ENCODE results near the gene CPT1A. TPM values are rescaled to one million over a fixed set of nuclear protein-coding genes. Genes with fewer than 3 reads are reported as not detected.
"Not testable (repeated sequence)": the region's sequence is repeated elsewhere in the genome, so short reads cannot be mapped to it uniquely, and the experiment has no call there.

The CPT1A gene
- 43.0 TPM for polyA plus RNA-seq (ENCODE audit: insufficient read length)
- long read RNA-seq, donor 1, full-length matches to known transcripts: 3 of 3 reads
- long read RNA-seq, donor 1, partial matches to known transcripts: 0 of 3 reads
- long read RNA-seq, donor 1, other reads (novel, unspliced or antisense): 0 of 3 reads
- long read RNA-seq, donor 2: 0 reads
- long read RNA-seq, donor 3, full-length matches to known transcripts: 3 of 3 reads
- long read RNA-seq, donor 3, partial matches to known transcripts: 0 of 3 reads
- long read RNA-seq, donor 3, other reads (novel, unspliced or antisense): 0 of 3 reads
- long read RNA-seq, donor 4: 0 reads
- long read RNA-seq, donor 5: 0 reads
- long read RNA-seq, donor 6, full-length matches to known transcripts: 2 of 2 reads
- long read RNA-seq, donor 6, partial matches to known transcripts: 0 of 2 reads
- long read RNA-seq, donor 6, other reads (novel, unspliced or antisense): 0 of 2 reads
- long read RNA-seq, donor 7, partial matches to known transcripts: 8 of 8 reads
- long read RNA-seq, donor 7, other reads (novel, unspliced or antisense): 0 of 8 reads
- long read RNA-seq, donor 8: 0 reads

DNA sequence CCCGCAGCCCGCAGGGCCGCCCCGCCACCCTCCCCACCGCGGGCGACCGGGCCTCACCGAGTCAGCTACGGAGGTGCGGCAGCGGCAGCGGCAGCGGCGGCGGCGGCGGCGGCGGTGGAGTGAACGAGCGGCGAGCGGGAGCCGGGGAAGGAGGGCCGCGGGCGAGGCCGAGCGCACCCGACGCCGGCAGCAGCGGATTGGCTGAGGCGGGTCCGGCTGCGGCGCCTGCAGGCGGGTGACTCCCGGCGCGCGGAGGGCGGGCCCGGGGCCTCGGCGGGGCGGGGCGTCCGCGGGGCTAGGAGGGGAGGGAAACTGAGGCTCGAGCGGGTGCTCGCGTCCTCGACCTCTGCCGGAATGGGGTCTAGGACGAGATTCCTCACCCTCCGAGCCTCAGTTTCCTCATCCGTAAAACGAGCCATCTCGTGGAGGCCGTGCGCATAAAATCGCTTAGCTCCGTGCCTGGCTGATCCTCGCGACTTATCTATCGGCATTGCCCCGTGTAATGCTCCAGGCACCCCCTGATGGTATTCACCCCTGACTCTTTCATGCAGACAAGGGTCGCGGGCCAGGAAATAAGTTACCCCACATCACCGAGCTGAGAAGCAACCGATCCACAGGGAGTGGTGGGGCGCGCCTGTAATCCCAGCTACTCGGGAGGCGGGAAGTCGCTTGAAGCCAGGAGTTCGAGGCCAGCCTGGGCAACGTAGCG is at the start of gene CPT1A:
CPT1A (minus strand) TSS at position 199 of the 709 bp plus-strand sequence. CDS start 26,442 bp downstream, outside the sequence.
- no peak for DNase-seq

DNA sequence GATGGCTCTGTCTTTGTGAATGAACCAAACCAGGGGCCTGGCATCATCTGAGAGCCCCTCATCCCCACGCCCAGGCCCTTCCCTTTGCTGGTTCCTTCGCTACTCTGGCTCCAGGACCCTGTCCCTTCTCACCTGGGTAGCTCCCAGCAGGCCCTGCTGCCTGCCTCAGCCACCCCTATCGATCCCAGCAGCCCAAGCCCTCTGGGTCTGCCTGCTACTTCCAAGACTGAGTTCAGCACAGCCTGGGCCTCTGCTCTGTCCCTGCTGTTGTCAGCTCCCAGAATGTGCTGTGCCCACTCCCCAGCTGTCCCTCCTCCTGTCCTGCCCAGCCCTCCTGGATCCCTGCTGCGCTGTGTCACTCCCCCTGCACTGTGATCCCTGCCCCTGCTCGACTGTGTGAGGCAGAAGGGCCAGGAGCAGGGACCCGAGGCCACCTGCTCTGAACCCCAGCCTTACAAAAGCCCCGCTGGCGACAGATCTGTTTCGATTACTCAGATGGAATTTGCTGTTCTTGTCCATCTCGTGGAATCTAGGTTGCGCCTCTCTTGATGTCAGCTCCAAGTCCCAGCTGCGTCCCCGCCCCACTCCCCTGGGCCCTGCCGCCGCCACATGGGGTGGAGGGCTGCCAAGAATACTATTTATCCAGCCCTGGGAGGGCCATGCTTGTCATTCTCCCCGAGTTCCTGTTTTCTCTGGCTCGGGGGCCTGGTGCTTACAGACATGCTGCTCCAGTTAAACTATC is 48.9 kb upstream of the CPT1A start:
- no peak for DNase-seq

DNA sequence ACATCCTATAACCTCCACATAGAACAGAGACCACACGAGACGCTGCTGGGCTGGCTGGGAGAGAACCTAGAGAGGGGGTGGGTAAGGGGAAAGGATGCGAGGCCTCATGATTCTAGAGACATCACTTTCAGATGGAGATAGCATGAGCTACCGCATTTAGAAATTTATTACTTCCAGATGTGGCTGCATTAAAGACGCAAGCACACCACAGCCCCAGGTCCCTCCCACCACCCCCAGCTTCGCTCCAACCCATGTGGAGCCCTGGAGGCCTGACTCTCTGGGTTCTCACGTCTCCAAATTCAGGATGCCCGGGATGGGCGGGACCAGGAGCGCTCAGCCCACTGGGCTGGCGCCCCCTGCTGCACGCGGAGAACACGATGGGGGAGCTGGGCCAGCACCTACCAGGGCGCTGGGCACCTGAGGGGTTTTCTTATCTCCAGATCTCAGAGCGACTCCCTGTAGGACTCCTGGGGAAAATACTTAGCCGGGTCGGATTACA is 48.3 kb upstream of the CPT1A start:
- DNase-seq: no peak

DNA sequence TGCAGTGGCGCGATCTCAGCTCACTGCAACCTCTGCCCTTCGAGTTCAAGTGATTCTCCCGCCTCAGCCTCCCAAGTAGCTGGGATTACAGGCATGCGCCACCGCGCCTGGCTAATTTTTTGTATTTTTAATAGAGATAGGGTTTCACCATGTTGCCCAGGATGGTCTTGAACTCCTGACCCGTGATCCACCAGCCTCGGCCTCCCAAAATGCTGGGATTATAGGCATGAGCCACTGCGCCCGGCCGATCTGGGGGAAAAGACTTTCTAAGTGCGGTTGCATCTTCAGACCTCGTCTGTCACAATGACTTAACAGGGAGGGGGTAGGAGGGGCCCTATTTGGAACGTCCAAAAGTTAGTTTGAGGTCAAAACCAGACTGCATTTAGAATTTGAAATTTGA is 43.1 kb upstream of the CPT1A start:
- not testable (repeated sequence) for DNase-seq

DNA sequence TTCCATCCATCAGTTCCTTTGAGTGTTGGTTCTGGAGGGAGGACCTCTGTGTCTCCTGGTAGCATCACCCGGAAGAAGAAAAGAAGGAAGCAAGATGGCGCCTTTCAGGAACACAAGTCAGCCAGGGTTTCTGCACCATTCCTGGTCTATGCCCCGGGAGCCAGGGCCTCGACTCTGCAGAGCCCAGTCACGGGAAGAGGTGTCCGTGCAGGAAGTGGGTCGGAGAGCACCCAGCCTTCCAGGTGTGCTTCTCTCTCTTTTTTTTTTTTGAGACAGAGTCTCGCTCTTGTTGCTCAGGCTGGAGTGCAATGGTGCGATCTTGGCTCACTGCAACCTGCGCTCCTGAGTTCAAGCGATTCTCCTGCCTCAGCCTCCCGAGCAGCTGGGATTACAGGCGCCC is 40.7 kb upstream of the CPT1A start:
- no peak for DNase-seq

DNA sequence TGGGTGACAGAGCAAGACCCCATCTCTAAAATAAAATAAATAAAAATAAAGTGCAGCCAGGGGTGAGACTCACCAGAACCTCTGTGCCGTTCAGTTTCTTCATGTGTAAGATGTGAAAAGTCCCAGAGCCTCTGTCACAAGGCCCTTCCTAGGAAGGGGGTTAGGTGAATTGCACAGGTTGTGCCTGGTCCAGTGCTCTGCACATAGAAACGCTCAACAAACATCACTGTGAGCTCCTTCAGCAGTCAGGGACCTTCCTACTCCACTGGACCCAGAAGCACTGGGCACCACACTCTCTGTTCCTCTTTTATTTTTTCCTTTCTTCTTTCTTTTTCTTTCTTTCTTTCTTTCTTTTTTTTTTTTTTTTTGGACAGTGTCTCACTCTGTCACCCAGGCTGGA is 39.6 kb upstream of the CPT1A start:
- no peak for DNase-seq

DNA sequence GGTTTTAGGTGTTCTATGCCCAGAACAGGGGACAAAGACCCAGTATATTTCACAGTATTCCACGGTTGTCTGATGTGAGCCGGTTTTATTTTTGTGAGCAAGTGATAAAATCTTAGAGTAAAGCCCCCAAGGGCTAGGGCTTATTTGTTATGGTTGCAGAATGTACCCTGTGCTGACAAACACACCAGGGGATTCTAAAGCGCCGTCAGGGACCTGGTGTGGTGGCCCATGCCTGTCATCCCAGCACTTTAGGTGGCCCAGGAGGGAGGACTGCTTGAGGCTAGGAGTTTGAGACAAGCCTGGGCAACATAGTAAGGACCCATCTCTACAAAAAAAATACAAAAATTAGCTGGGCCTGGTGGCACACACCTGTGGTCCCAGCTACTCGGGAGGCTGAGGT is 39.1 kb upstream of the CPT1A start:
- no peak for DNase-seq

DNA sequence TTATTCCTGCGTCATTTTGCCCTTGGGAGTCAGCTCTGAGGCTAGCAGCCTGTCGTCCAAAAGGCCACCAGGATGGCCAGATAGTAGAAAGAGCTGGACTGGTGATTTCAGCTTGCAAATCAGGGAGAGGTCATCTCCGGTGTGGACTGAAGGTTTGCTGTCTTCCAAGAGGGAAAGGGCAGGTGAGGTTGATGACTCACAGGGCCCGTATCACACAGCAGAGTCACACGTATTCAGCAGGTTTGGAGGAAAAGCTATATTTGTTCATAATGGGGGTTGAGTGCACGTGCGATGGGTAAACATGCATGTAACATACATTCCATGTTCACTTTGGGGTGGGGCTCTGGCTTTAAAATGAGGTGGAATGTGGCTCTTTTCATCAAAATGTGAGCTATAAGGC is 36.3 kb upstream of the CPT1A start:
- DNase-seq: no peak

DNA sequence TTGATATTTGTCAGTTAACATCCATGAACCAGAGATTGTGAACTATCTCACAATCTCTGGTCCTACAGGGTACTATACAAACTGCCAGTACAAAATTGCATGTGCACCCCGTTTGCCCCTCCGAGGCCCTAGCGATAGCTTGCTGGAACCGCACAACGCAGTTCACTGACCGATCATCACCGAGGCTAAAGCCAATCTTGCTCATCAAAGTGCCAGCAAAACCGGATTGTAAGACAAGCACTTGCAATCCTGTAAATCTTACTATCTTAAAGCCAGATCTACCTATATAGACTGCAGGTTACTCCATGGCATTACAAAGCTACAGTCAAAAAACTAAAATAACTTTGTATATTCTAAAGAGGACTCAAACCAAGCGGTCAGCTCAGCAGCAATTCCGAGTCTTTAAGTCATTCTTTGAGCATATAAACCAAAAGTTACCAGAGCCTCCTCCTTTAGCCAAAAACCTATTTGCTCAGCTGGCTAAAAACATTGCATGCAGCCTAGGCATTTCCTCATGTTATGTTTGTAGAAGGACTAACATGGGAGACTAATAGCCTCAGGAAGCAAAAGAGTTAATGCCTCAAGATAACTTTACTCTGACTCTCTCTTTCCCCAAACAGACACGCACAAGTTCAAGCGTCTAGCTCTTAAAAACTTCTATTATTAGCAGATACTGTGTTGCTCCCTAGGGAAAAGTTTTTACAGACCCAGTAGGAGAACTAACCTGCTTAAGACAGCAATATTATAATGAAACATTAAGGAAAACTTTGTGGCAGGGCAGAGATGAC is 30.7 kb upstream of the CPT1A start:
- DNase-seq: no peak

DNA sequence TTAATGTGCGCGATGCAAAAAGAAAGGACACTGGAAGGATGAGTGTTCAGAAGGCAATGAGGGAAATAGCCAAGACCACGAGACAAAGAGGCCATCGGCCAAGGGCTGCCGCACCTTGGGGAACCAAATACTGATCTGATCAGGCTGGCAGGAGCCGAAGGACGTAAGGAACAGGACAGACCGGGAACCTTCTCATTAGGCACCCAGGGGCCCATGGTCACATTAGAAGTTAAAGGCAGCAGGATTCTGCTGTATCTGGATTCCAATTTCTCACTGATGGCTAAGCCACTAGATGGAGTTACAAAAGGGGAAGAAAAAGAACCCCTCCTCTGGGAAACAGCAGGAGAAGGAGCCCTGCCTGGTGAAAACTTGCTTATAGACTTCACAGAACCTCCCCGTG is 28.8 kb upstream of the CPT1A start:
- no peak for DNase-seq

DNA sequence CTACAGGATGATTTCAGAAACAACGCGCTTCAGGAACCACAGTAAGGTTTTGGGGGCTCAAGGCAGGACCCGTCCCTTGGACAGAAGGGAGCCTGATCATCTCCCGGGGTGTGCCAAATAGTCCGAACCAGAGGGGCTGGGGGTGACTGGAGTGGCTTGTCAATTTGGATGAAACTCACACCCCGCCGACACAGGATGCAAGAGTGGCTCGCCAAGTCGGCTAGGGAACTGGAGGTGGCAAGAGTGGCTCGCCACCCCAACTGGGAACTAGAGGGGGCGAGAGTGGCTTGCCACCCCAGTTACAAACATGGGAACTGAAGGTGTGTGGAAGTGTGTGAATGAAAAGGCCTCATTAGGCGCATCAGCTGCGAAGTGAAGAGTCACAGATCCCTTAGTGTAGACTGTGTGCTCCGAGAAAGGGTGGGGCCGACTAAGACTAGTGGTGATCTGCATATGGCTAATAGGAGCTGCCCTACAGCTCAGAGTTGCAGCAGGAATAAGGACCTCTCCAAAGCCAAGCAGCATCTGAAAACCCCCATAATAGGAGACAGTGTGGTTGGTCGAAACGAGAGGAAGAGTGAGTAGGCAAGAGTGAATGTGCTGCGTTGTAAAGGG is 26.6 kb upstream of the CPT1A start:
- no peak for DNase-seq

DNA sequence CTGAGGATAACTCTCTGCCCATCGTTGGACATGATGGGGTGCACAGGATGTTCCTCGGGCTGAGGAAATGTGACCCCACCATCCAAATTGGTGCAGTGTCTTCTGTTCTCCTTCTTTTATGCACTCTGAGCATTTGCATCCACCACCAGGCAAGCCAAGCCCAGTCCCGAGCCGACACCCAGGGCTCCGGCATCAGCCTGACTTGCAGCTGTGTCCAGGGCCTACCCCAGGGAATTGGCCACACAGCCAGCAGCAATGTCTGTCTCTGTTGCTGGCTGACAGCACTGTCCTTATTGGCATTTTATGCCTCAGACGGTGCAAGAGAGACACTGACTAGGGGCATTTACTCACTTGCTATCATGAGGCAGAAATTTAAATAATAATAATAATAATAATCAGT is 25.4 kb upstream of the CPT1A start:
- DNase-seq: no peak

DNA sequence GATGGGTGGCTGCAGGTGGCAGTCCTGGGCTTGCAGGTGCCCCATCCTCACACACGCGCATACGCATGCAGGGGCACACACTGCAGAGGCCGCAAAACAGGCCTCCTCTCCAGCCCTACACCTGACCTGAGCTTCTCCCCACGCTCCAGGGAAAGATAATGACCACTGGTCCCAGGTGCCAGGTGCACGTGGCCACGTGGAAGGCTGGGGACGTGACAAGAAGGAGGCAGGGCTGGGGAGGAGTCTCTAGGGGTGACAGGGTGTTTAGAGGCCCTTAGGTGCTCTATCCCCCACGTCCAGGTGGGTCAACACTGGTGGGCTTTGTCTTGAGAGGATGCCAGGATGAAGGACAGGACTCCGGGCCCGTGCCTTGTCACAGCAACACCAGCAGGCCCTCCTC is 23.5 kb upstream of the CPT1A start:
- no peak for DNase-seq

DNA sequence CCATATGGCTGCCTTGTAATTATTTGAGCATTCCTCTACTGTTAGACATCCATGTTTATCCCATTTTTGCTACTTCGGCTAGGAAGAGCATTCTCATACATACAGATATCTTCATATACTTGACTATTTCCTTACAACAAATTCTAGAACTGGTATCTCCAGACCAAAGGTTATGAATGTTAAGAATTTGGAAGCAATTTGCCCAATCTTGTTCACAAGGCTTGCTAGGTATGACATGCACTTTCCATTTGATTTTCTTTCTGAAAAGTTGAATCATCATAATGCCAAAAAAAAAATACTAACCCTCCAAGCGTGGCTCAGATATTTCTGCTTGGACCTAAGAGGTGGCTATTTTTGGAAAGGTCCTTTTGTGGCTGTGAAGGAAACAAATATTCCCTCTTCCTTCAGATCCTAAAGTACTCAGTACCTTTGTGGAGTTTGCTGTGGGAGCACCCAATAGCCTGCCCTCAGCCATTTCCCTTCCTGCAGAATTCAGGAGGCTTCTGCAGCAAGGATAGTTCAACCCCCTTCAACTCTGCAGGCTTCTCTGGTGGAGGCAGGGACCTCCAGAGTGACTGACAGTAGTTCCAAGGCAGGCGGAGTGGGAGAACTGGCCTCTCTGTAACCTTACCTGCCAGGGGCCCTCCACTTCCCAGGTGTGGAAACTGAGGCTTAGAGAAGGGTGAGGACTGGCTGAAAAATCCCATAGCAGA is 22.0 kb upstream of the CPT1A start:
- DNase-seq: no peak

DNA sequence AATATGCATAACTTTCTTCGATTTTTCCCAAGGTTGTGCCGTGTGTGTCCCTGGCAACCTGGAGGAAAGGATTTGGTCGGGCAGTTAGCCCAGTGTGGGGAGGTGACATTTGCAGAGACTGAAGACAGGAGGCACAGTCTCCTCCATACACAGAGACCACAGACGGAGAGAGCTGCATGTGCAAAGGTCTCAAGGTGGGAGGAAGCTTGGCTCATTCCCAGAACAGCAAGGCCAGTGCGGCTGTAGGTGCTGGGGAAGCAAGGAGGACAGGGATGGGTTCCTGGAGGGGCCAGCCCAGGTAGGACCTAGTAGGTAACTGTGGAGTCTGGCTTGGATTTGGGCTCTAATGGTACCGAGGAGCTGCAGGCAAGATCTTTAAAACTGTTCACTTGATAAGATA is 20.7 kb upstream of the CPT1A start:
- no peak for DNase-seq

DNA sequence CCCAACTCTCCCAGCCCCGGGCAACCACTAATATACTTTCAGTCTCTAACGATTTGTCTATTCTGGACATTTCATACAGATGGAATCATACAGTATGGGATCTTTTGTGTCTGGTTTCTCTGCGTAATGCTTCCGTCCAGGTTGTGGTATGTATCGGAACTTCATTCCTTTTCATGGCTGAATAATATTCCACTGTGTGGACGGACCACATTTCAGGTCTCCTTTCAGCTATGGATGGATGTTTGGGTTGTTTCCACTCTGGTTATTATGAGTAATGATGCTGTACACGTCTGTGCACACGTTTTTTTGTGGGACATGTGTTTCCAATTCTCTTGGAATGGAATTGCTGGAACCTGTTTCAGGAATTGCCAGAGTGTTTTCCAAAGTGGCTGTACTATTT is 17.4 kb upstream of the CPT1A start:
- DNase-seq: no peak

DNA sequence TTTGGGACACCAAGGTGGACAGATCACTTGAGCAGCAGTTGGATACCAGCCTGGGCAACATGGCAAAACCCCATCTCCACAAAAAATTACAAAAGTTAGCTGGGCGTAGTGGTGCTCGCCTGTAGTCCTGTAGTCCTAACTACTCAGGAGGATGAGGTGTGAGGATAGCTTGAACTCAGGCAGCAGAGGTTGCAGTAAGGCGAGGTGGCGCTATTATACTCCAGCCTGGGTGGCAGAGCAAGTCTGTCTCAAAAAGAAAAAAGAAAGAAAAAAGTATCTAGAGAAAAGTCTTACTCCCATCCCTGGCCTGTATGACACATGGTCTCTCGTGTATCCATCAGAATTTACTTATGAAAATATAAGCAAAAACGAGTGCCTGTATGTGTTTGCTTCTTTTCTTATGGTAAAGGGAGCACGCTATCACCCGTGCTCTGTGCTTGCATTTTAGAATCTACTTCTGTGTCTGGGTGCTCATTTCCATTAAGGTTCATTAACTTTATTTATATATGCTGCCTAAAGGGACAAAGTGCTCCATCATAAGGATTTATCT is 15.4 kb upstream of the CPT1A start:
- no peak for DNase-seq

DNA sequence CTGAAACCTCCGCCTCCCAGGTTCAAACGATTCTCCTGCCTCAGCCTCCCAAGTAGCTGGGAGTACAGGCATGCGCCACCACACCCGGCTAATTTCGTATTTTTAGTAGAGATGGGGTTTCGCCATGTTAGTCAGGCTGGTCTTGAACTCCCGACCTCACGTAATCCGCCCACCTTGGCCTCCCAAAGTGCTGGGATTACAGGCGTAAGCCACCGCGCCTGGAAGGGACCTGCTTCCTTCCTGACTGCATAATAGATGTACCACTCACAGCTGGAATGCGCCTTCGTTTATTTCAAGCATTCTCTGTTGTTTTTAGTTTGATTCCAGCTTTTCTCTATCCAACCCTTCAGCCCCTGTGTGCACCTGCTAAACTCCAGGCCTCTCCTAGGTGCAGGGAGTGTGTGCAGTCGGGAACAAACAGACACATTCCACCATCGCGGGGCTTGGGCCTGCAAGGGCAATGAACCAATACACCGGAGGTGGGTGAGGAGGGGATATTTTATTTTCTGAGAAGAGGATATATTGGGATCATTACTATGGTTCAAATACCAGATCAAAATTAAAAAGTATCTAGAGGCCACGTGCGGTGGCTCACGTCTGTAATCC is 14.8 kb upstream of the CPT1A start:
- DNase-seq: not testable (repeated sequence)

DNA sequence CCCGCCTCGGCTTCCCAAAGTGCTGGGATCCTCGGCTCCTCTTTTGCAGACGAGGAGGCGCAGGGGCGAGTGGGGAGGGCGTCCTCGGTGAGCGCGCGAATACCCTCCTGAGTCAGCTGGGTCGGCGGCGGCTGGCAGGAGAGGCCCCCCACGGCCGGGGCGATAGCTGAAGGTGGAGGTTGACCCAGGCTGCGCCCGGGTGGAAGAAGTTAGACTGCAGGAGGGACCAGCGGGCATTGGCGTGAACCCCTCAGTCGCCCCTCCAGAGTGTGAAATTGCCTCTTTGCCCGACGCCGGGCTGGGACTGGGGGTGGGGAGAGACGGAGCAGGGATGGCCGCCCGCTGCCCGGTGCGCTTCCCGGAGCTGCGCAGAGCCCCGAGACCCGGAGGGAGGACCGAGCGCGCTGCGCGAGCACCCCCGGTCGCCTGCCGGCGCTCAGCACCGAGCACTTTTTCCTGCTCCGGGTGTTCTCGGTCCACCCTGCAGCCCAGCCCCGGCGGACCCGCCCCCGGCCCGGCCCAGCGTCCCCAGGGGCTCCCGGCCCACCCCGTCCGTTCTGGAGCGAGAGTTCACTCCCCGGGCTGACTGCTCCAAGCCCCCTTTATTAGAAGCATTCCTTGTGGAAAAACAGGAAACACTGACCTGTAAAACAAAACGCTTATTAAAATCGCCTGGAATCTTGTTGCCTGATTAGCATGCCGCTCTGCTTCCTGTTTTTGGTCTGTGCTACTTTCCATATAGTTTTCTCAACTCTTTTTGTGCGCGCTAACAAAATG is 13.7 kb upstream of the CPT1A start:
- DNase-seq: no peak

Data from left kidney (tissue), 8 donors.